Duodenal mucosa (tissue), 2 donors: ENCODE data around the gene CCDC88B.
"Not testable (repeated sequence)": the region's sequence is repeated elsewhere in the genome, so short reads cannot be mapped to it uniquely, and the experiment has no call there.

ENCODE experiments used
- H3K27ac ChIP-seq: one replicate; pipeline ENCODE4 v1.7.0; 2013; ENCODE audit warnings: low read depth, low read length
- H3K27me3 ChIP-seq, 2 donors: one replicate each; pipeline ENCODE4 v1.7.0; 2013; ENCODE audit warnings: low read length in 2 of 2, control low read depth in 1 of 2; ENCODE audit not compliant: insufficient read depth in 2 of 2, control insufficient read depth in 1 of 2
- H3K36me3 ChIP-seq, 2 donors: one replicate each; pipeline ENCODE4 v1.7.0; 2013; ENCODE audit warnings: low read length in 2 of 2, control low read depth in 1 of 2; ENCODE audit not compliant: insufficient read depth in 2 of 2, control insufficient read depth in 1 of 2
- H3K4me1 ChIP-seq, 2 donors: one replicate each; pipeline ENCODE4 v1.7.0; 2013; ENCODE audit warnings: low read length in 2 of 2, control low read depth in 1 of 2; ENCODE audit not compliant: insufficient read depth in 2 of 2, control insufficient read depth in 1 of 2
- H3K4me3 ChIP-seq, 2 donors: one replicate each; pipeline ENCODE4 v1.7.0; 2013; ENCODE audit warnings: low read length in 2 of 2, low read depth in 1 of 2
- H3K9ac ChIP-seq, 2 donors: one replicate each; pipeline ENCODE4 v1.7.0; 2013; ENCODE audit warnings: low read length in 2 of 2, low read depth in 1 of 2
- H3K9me3 ChIP-seq, 2 donors: one replicate each; pipeline ENCODE4 v1.7.0; 2013; ENCODE audit warnings: low read length in 2 of 2, control low read depth in 1 of 2; ENCODE audit not compliant: control insufficient read depth in 1 of 2

The CCDC88B gene

DNA sequence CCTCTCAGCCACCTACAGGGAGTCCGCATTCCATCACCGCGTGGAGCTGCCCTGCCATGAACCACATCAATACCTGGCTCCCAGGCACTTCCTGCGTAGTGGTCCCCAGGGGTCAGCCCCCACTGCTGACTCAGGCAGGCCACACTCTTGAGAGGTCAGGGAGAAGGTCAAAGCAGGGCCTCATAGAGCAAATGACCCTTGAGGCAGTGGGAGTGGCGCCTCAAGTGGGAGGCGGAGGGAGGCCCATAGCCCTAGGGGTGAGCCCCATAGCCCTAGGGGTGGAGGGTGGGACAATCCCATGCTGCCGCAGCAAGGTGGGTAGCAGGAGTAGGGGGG, 17.1 kb upstream of the CCDC88B start:
- no peak overlapping the region for H3K4me3 ChIP-seq
- no peak overlapping the region for H3K27ac ChIP-seq
- no peaks in the 10 kb centered on the region for H3K27me3 ChIP-seq
- H3K36me3 ChIP-seq = peaks cover 4 to 6% of the 10 kb centered on the region in 2 donors
- H3K4me1 ChIP-seq = peaks cover 23 to 33% of the 10 kb centered on the region in 2 donors
- H3K9ac ChIP-seq = no peak overlapping the region
- no peaks in the 10 kb centered on the region for H3K9me3 ChIP-seq

GRCh38 chr11:64323373-64323772, 16.6 kb upstream of the CCDC88B start:
- no peak overlapping the region for H3K4me3 ChIP-seq
- H3K27me3 ChIP-seq = no peaks in the 10 kb centered on the region
- H3K27ac ChIP-seq = no peak overlapping the region
- H3K4me1 ChIP-seq = peaks cover 23 to 35% of the 10 kb centered on the region in 2 donors
- H3K9me3 ChIP-seq = no peaks in the 10 kb centered on the region
- no peak overlapping the region for H3K9ac ChIP-seq
- H3K36me3 ChIP-seq = peaks cover 4 to 6% of the 10 kb centered on the region in 2 donors

DNA sequence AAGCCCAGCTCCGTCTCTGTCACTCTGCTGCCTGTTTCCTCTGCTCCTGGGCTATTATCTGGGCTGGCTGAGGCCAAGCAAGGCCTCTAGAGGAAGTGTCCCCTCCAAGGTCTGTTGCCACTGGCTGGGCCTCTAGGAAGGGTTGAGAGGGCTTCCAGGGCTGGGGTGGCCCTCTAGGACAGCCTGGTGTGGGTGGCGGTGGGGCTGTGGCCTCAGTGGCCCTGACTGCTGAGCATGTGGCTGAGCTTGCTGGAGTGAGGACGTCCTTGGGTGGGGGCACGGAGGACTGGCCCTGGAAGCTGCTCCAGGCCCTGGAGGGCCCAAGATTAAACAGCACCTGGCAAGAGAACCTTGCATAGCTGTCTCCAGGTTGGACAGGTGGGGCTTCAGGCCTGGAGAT, 16.0 kb upstream of the CCDC88B start:
- peaks cover 21 to 33% of the 10 kb centered on the region in 2 donors for H3K4me1 ChIP-seq
- H3K27me3 ChIP-seq, H3K9me3 ChIP-seq, H3K9ac ChIP-seq, H3K36me3 ChIP-seq, H3K27ac ChIP-seq, H3K4me3 ChIP-seq: not testable (repeated sequence)

DNA sequence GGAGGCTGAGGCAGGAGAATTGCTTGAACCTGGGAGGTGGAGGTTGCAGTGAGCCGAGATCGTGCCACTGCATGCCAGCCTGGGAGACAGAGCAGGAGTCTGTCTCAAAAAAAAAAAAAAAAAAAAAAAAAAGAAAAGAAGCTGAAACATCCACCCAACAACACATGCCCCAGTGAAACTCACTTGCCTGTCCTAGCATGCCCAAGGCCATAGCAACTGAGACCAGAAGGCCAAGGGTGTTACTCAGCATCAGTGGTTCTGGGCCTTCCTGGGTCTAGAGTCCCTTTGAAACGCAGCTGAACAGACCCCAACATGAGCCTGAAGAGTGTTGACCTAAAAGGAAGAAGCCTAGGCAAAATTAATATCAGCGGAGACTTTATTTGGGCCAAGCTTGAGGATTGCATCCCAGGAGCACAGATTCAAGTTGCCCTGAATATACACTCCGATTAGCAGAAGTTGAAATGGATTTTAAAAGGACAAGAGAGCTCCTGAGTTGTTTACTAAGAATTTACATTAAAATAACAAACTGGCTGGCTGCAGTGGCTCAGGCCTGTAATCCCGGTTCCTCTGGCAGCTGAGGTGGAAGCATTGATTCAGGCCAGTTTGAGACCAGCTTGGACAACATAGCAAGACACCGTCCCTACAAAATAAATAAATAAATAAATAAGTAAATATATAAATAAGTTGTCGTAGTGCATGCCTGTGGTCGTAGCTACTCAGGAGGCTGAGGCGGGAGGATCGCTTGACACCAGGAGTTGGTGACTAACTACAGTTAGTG, 15.1 kb upstream of the CCDC88B start:
- Histone ChIP-seq H3K36me3 (peaks cover 4 to 6% of the 10 kb centered on the region in 2 donors), H3K9me3 (no peaks in the 10 kb centered on the region), H3K4me1 (peaks cover 23 to 35% of the 10 kb centered on the region in 2 donors), H3K27ac (no peak overlapping the region), H3K4me3 (no peak overlapping the region), H3K27me3 (no peaks in the 10 kb centered on the region), H3K9ac (no peak overlapping the region)

DNA sequence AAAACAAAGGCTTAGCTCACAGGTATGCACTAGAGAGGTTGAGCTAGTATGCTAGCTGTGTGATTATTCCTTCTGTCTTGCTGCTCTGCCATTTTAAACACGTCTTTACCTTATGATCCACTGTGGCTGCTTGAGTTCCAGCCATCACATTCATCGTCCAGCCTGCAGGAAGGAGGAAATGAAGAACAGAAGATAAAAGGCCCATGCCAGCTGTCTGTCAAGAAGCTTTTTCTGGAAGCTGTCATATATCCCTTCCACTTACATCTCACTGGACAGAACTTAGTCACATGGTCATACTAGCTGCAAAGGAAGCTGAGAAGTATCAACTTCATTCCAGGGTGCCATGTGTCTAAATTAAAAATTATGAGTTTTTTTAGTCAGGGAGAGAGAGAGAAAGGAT, 12.6 kb upstream of the CCDC88B start:
- Histone ChIP-seq H3K9me3 (no peaks in the 10 kb centered on the region), H3K36me3 (peaks cover 0 to 6% of the 10 kb centered on the region in 2 donors), H3K4me1 (peaks cover 26 to 32% of the 10 kb centered on the region in 2 donors), H3K9ac (no peak overlapping the region), H3K27ac (no peak overlapping the region), H3K4me3 (no peak overlapping the region), H3K27me3 (no peaks in the 10 kb centered on the region)

- H3K4me1 ChIP-seq = peaks cover 25 to 33% of the 10 kb centered on the region in 2 donors
- H3K36me3 ChIP-seq = peaks cover 0 to 1% of the 10 kb centered on the region in 2 donors
- H3K27ac ChIP-seq = no peak overlapping the region
- no peak overlapping the region for H3K9ac ChIP-seq
- H3K27me3 ChIP-seq = no peaks in the 10 kb centered on the region
- no peak overlapping the region for H3K4me3 ChIP-seq
- no peaks in the 10 kb centered on the region for H3K9me3 ChIP-seq
Measured at GRCh38 chr11:64327993-64328392, 12.0 kb upstream of the CCDC88B start.

GRCh38 chr11:64330888-64331287, 9.1 kb upstream of the CCDC88B start:
- Histone ChIP-seq H3K36me3 (no peaks in the 10 kb centered on the region), H3K27ac (no peak overlapping the region), H3K9me3 (no peaks in the 10 kb centered on the region), H3K9ac (no peak overlapping the region), H3K4me1 (peaks cover 25 to 38% of the 10 kb centered on the region in 2 donors), H3K27me3 (no peaks in the 10 kb centered on the region), H3K4me3 (no peak overlapping the region)

DNA sequence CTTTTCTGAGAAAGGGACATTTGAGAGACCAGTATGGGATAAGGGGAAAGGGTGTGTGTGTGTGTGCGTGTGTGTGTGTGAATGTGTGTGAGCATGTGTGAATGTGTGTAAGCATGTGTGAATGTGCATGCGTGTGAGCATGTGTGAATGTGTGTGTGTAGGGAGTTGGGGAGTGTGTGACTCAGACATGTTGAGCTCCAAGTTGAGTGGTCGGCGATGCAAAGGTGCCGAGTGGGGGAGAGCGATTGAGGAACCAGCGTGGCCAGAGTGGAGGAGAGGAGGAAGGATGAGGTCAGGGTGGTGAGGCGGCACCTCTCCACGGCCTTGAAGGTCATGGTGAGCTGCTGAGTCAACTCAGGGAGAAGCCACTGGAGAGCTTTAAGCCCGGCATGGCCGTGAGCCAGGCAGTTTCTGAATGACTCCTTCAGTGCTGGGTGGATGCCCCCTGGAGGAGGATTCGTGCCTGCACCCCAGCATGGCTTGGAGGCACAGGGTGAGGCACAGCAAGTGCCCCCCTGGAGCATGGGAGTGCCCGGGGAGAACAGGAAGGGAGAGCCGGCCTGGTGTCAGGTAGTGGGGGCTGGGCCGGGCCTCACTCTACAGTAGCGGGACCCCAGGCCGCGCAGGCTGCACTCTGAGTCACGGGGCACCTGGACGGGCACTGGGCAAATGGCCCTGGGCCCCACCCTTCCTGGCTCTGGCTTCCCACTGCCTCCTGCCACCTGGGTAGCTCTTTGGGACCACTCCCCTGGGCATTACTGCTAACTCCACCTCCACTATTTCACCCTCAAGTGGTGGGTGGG, 8.2 kb upstream of the CCDC88B start:
- no peaks in the 10 kb centered on the region for H3K36me3 ChIP-seq
- peaks cover 25 to 38% of the 10 kb centered on the region in 2 donors for H3K4me1 ChIP-seq
- H3K27ac ChIP-seq = no peak overlapping the region
- H3K27me3 ChIP-seq = no peaks in the 10 kb centered on the region
- H3K9ac ChIP-seq = peak overlapping the region; percentile 52 to 54
- peak overlapping the region; percentile 7 to 31 for H3K4me3 ChIP-seq
- H3K9me3 ChIP-seq = no peaks in the 10 kb centered on the region

DNA sequence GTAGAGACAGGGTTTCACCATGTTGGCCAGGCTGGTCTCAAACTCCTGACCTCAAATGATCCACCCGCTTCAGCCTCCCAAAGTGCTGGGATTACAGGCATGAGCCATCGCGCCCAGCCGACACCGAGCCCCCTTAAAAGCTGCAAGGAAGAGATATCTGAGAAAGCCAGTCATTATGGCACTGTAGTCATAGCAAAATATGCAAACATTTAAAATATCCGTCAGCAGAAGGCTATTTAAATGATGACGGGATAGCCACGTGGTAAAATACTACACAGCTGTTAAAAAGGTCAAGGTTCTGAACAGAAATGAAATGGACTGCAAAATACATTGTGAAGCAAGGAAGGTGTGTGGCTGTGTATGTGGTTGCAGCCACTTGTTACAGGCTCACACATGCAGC, 6.4 kb upstream of the CCDC88B start:
- Histone ChIP-seq H3K4me1 (peaks cover 25 to 33% of the 10 kb centered on the region in 2 donors), H3K36me3 (no peaks in the 10 kb centered on the region), H3K4me3 (no peak overlapping the region), H3K27ac (no peak overlapping the region), H3K9ac (no peak overlapping the region), H3K27me3 (no peaks in the 10 kb centered on the region), H3K9me3 (no peaks in the 10 kb centered on the region)
